Sciatic nerve (tissue), 2 donors: ENCODE measurements around the gene FDX2. TPM values are rescaled to one million over a fixed set of nuclear protein-coding genes. Genes with fewer than 3 reads are reported as not detected.
"Not testable (repeated sequence)": the region's sequence is repeated elsewhere in the genome, so short reads cannot be mapped to it uniquely, and the experiment has no call there.

Source experiments
- ATAC-seq: fragments of 200-7000 bp; cut with Tn5 transposase; one replicate; pipeline ENCODE4 v1.9.1; 2020; ENCODE audit warnings: mild to moderate bottlenecking, moderate library complexity
- DNase-seq: peaks from one replicate; pipeline ENCODE4 v3.0.0-alpha.2; 2020; ENCODE audit warnings: low spot score
- intact Hi-C: fragments of 100-400 bp; cut with DNase I; formaldehyde crosslinking; loops from one replicate; pipeline ENCODE4 v1.14.2; 2022
- total RNA-seq: library from RNA; stranded (reverse); fragmentation: NEBNext Ultra II Directional; extraction: Animal tissue kit (Norgen Biotek cat#: 25700); gene quantifications from one replicate; pipeline ENCODE4 v1.2.1, GENCODE V29; 2021
- donor health status: DM: no; HTN: no; CAD: no.
- donor health status: DM: no; HTN: no; CAD: no.

The FDX2 gene
- total RNA-seq: 15.2 TPM

DNA sequence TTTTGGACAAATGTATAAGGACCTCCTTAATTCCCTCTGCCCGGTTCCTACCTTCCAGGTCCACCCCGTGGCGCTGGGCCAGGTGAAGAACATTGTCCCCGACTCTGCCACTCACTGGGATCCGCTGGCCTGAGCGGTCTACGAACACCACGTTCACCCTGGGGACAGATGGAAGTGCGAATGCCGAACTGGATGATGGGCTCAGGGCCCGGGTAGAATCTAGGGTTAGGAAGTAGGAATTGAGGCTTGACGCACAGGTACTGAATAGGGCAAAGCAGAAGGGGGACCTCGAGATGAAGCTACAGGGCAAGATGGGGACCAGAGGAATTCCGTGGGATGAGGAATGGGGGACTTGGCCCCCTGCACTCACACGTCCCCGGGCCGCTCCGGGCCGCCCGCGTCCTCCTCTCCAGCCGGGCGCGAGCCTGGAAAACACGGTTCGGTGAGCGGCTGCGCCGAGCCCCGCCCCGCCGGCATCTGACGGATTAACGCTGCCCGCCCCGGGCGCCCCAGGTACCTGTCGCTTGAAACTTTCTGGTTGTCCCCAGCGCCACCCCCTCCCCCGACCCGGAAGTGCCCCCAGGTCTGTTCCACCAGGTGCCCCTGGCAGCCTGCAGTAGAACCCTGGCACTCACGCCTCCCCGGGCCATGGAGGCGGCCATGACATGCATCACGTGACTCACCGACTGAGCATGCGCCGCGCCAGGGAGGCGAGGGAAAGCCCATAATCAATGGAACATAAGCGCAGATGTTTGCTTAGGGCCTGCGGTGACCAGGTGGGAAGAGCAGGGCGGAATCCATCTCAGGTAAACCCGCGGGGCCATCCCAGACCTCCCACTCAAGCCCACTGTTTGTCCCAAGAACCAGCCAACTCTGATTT, at the start of gene FDX2:
Gene FDX2, minus strand, starts transcription at position 681 of the 880 bp plus-strand sequence. Its CDS starts 19 bp downstream, at position 662.
- peak; percentile 94 for DNase-seq
- intact Hi-C loops: loop anchor here (2.0 kb wide), 1 partner anchor 17 kb away; the partner anchor contains the start of gene RAVER1
- peak; percentile 94 for ATAC-seq

DNA sequence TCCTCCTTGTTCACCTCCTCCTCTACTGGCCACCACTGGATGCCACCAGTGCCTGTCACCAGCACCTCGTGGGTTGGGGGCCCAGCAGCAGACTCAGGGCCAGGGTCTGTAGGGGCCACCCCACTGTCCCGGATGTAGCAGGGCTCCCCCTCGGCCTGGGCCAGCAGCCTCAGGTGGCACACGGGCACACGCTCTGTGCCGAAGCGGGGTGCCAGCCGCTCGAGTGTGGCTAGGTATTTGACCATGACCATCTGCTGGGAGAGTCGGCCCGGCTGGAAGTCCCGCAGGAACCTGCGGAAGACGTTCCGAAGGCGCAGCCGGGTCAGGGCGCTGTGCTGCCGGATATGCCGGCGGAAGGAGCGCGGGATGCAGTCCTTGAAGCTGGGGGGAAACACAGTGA, 49.7 kb upstream of the FDX2 start:
- ATAC-seq (no peak), DNase-seq (no peak)
- intact Hi-C loops: no loop called here

DNA sequence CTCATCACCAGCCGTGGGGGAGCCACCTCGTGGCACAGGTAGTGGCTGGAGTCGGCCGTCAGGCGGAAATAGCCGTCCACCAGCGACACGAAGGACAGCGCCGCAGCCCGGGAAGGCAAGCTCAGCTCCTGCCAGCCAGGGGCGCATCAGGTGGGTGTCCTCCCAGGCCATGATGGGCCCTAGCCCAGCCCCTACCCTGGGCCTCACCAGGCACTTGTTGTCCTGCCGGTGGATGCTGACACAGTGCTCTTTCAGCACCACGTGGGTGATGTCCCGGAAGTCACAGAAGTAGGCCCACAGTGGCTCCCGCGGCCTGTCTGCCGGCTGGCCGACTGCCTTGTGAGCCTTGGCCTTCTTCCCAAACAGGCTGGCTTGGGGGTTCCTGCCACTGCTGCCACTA, 48.8 kb upstream of the FDX2 start:
- ATAC-seq: no peak
- no peak for DNase-seq
- intact Hi-C loops: no loop called here

DNA sequence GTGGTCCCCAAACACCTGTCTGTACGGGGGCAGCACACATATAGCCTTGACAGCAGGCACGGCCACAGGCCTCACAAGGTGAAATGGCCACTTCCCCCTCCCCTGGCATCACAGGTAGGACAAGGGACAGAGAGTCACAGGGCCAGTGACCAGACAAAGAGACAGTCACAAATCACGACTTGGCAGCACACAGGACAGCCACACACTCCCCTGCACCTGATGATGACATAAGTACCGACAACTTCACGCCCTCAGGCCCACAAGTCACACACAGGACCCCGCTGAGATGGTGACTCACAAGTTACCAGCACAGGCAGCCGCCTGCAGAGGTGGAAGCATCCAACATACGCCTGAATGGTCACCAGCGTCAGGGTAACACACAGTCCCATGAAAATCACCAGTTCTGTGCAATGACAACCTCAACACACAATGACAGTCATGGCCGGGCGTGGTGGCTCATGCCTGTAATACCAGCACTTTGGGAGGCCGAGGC, 48.0 kb upstream of the FDX2 start:
- intact Hi-C loops: no loop called here
- DNase-seq (no peak), ATAC-seq (no peak)

DNA sequence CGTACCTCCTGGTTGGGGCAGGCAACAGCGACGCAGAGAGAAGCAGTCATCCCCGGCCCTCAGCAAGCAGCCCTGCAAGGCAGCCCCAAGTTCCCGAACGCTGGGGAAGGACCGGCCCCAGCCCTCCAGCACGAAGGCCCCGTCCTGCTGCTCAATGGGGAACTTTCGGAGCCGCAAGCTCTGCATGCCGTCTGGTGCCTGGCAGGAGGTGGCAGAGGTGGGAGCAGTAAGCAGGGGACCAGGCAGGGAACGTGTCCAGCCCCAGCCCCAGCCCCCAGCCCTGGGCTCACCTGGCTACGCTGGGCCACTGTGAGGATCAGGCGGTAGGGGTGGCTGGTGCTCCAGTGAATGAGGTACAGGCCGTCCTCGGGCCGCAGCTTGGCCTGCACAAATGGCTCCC, 46.4 kb upstream of the FDX2 start:
- intact Hi-C loops: no loop called here

DNA sequence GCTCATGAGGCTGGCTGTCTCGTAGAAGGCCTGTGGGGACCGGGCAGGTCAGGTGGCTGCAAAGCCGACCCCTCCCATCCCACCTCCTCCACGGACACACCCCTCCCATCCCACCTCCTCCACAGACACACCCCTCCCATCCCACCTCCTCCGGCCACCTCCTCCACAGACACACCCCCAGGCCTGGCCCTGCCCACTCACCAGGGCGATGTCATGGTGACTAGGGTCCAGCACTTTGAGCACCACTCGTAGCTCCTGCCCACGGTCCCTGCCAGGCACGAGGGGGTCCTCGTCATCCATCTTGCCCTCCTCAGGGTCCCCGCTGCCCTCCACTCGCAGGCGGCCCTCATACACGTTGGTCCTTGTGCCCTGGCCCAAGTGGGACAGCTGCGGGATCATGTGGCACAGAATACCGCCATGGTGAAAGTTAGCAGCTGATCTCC, 45.8 kb upstream of the FDX2 start:
- intact Hi-C loops: no loop called here
- ATAC-seq (no peak), DNase-seq (no peak)

More for the DNA sequence above, 46.4 kb upstream of the FDX2 start:
- ATAC-seq (no peak), DNase-seq (no peak)

DNA sequence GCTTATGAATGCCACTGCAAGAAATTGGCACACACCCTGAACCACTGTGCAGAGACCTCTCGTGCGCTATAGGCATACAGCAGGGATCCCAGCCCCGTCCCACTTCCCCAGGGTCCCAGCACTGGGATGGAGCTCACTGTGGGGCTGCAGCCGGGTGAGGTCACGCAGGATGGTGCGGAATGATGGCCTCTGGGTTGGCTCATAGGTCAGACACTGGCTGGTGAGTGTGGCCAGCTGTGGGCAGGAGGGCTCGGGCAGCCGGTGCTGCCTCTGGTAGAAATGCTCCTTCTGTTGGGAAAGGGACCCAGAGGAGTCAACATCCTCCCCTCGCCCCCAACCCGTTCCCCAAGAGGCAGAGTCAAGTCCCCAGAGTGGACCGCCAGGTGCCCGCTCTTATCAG, 40.6 kb upstream of the FDX2 start:
- intact Hi-C loops: no loop called here
- ATAC-seq: no peak
- no peak for DNase-seq

DNA sequence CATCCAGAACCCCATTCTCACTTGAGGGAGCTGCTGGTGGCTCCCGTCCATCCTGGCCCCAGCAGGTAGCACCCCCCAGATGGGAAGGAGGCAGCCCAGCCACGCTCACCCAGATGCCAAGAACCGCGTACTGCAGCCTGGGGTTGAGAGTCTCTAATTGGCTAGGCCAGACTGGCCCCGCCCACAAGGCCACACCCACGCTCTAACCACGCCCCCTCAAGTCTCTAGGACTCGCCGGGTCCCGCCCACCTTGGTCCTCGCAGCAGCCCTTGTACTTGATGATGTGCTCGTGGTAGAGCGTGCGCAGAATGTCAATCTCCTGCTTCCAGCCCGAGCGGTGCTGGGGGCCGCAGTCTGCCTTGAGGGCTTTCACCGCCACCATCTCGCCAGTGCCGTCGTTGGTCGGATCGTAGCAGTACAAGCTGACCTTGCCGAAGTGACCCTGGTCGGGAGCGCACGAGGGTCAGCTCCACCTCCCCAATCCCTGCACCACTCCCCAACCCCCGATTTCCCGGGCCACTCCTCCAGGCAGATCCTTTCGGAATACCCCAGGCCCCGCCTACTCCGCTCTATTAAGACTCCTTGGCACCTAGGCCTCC, 38.1 kb upstream of the FDX2 start:
- ATAC-seq (peak; percentile 86), DNase-seq (peak; percentile 92)
- intact Hi-C loops: no loop called here

DNA sequence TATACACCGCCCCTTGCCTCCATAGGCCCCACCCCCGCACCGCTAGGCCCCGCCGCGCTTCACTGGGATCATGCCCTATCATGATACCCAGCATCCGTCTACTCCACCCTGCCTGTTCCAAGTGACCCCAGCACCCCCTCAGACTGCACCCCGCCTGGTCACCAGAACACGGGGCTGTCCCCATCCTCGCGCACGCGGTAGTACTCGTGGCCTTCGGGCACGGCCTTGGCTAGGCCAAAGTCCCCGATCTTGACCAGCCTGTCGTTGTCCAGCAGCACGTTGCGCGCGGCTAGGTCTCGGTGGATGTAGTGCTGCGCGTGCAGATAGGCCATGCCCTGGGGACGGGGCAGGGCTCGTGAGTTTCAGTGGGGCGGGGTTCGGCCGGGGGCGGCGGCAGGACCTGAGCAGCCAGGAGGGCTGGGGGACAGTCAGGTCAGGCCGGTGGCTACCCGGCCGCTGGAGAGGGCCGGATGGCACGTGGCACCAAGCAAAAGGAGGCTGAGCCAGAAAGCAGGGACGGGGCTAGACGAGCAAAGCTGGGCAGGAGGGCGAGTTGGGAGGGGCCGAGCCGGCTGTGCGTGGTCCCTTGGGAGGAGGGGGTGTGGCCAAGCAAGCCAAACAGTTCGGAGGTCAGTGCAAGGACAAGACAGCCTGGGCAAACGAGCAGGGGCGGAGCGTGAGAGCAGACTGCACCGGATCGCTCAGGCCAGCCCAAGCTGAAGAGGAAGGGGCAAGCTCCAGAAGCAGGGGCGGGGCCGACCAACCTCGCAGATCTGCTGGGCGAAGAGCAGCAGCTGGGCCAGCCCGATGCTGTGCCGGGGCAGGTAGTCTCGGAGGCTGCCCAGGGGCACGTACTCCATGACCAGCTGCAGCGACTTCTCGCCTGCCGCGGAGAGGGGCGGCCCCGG, 37.2 kb upstream of the FDX2 start:
- DNase-seq: peak; percentile 93
- peak; percentile 95 for ATAC-seq
- intact Hi-C loops: no loop called here

DNA sequence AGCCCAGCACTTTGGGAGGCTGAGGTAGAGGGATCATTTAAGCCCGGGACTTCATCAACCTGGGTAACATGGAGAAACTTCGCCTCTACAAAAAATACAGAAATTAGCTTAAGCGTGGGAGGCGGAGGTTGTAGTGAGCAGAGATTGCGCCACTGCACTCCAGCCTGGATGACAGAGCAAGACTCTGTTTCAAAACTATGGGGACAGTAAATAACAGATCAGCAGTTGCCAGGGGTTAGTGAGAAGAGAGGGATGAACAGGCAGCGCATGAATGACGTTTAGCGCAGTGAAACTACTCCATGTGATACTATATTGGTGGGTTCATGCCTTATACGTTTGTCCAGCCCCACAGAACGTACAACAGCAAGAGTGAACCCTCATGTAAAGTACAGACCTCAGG, 30.7 kb upstream of the FDX2 start:
- no peak for DNase-seq
- ATAC-seq: peak; percentile 63
- intact Hi-C loops: no loop called here

DNA sequence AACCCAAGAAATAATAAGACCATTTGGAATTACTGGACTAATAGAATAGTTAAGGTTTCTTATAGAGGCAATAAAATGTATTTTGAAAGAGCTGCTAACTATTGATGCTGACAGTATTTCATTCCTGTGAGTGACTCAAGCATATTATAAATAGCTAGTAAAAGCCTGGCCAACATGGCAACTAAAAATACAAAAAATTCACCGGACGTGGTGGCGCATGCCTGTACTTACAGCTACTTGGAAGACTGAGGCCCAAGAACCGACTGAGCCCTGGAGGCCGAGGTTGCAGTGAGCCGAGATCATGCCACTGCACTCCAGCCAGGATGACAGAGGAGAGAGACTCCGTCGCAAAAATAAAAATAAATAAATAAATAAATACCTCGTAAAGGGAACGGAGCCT, 29.0 kb upstream of the FDX2 start:
- intact Hi-C loops: no loop called here
- DNase-seq (no peak), ATAC-seq (no peak)

DNA sequence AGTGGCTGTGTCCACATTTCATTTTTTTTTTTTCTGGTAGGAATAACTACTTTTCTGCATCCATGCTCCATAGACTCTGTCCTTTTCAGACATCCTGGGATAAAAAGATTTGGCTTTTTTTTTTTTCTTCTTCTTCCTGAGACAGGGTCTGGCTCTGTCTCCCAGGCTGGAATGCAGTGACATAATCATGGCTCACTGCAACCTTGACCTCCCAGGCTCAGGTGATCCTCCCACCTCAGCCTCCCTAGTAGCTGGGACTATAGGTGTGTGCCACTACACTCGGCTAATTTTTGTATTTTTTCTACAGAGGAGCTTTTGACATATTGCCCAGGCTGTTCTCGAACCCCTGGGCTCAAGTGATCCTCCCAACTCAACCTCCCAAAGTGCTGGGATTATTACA, 27.7 kb upstream of the FDX2 start:
- ATAC-seq (no peak), DNase-seq (no peak)
- intact Hi-C loops: no loop called here

DNA sequence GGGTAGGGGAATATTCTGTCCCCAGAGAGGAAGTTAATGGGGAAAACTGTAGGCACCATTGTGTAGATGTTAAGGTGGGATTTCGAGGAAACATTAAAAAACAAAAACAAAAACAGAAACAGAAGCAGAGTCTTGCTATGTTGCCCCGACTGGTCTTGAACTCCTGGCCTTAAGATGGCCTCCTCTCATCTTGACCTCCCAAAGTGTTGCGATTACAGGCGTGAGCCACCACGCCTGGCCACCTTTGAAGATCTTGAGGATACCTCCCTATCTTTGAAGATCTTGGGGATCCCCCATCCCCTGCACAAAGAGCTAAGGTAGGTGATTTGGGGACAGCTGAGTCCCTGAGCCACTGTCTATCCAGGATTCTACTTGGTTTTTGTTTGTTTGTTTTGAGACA, 24.2 kb upstream of the FDX2 start:
- ATAC-seq (no peak), DNase-seq (no peak)
- intact Hi-C loops: no loop called here

DNA sequence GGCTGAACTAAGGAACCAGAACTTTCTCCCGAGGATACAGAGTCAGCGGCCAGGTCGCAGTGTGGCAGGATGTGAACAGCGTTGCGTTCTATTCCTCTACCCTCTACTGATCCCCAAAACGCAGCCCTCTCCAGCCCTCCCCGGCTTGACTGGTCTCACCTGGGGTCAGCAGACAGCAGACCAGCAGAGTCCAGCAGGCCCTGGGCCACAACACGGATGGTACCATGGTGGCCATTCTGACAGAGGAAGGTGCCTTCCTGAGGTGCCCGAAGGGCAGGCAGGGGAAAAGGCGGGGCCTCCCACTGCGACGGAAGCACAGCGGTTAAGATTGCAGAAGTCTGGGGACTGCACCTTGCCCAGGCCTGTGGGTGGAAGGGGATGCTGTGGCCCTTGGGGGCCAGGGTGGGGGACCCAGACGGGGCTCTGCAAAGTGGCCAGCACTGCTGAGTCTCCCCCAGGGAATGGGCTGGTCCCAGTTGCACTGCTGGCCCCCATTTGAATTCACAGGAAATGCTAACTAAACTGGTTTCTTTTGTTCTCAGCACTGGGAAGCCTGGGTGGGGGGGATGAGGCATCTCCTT, 23.7 kb upstream of the FDX2 start, which contains the start of gene ICAM3:
Gene ICAM3, minus strand, starts transcription at position 245 of the 581 bp plus-strand sequence. Its CDS starts 10 bp downstream, at position 235.
- no peak for DNase-seq
- intact Hi-C loops: no loop called here
- ATAC-seq: no peak

DNA sequence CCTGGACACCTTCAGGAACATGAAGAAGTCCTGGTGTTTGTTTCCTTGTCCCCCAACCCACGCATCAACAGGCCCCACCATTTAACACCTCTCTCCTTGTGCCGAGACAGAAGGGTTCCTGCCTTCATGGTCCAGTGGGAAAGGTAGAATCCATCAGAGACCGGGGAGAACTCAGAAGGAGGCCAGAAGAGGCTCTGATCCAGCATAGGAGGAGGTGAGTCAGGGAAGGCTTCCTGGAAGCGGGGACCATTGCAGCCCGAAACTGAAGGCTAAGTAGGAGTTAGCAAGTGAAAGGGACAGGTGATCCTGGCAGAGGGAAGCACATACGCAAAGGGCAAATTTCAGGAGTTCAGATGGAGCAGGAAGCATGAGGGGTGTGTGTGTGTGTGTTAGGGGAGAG, 23.1 kb upstream of the FDX2 start:
- DNase-seq (no peak), ATAC-seq (no peak)
- intact Hi-C loops: no loop called here

DNA sequence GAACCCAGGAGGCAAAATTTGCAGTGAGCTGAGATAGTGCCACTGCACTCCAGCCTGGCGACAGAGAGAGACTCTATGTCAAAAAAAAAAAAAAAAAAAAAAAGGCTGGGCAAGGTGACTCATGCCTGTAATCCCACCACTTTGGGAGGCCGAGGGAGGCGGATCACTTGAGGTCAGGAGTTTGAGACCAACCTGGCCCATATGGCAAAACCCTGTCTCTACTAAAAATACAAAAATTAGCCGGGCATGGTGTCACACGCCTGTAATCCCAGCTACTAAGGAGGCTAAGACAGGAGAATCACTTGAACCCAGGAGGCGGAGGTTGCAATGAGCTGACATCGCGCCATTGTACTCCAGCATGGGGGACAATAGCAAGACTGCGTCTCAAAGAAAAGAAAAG, 20.9 kb upstream of the FDX2 start:
- intact Hi-C loops: not testable (repeated sequence)

DNA sequence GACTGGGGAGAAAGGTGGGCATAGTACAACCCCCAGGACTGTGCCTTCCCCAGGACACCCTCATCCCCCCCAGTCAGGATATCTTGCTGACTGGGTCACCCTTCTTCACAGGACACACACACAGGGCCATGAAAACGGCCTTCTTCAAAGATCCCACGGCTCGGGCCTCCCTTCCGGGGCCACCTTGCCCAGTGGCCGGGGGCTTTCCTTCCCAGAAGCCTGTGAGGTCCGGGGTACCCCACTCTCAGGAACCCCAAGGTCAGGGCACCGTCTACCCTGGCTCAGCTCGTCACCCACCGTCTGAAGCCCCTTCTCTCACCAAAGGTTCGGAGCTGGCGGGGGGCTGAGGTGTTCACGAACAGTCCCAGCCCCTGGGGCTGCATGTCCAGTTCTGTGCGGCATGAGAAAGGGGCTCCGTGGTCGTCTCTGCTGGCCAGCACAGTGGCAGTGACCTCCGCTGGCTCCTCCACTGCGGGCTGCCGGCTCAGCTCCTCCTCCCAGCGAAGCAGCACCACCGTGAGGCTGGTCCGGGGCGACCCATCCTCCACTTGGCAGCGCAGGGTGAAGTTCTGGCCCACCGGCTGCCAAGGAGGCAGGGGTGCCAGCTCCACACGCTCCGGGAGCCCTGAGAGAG, 19.7 kb upstream of the FDX2 start:
- no peak for ATAC-seq
- intact Hi-C loops: no loop called here
- DNase-seq: no peak

More for the DNA sequence above, 20.9 kb upstream of the FDX2 start:
- not testable (repeated sequence) for ATAC-seq, DNase-seq

DNA sequence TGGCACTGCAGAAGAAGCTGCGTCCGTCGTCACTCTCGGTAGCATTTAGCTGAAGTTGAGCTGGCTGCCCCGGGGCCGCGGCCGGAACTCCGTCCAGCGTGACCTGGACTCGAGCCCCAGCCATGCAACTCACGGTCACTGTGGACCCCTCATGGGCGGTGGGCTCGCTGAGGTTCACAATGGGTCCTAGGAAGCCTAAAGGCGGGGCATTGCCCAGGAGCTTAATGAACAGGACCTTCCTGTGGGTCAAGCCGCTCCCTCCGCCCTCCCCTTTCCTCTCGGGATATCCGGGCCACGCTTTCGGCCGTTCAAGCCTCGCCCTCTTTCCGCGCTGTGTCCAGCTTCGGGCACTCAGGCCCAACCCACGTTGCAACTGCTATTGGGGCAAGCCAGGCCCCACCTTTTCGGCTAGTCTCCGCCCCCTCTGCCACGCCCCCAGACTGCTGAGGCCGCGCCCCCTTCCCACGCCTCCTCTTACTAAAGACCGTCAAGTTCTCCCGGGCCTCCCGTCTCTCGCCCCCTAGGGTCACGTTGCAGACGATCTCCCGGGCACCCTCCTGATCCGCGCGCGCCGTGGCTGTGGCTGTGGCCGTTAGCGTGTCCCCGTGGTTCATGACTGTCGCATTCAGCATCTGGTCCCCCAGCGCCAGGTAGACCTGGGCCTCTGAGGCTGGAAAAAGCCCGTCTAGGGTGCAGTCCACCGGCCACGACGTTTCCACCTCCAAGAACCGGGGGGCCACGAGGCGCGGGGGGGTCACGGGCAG, 19.0 kb upstream of the FDX2 start:
- intact Hi-C loops: no loop called here
- ATAC-seq: peak; percentile 94

More for the DNA sequence above, 19.0 kb upstream of the FDX2 start:
- DNase-seq: peak; percentile 97
